22Rv1 (cell line): ENCODE data around the gene NBR1.
"Not testable (repeated sequence)": the region's sequence is repeated elsewhere in the genome, so short reads cannot be mapped to it uniquely, and the experiment has no call there.

Experiments
- ZFX ChIP-seq: fragments of 450-650 bp; IDR thresholded peaks from 2 replicates; pipeline ENCODE4 v1.6.1; 2017; ENCODE audit warnings: antibody characterized with exemption, borderline replicate concordance
- TF ChIP-seq, protein P1 (sequence below): fragments of 450-650 bp; IDR thresholded peaks from 2 replicates; pipeline ENCODE4 v1.5.1; 2017; ENCODE audit warnings: mild to moderate bottlenecking

DNA sequence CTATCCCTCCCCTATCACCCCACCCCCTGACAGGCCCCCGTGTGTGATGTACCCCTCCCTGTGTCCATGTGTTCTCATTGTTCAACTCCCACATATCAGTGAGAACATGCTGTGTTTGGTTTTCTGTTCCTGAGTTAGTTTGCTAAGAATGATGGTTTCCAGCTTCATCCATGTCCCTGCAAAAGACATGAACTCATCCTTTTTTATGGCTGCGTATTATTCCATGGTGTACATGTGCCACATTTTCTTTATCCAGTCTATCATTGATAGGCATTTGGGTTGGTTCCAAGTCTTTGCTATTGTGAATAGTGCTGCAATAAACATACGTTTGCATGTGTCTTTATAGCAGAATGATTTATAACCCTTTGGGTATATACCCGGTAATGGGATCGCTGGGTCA is 15.6 kb downstream of the NBR1 start:
- TF ChIP-seq, protein P1, sequence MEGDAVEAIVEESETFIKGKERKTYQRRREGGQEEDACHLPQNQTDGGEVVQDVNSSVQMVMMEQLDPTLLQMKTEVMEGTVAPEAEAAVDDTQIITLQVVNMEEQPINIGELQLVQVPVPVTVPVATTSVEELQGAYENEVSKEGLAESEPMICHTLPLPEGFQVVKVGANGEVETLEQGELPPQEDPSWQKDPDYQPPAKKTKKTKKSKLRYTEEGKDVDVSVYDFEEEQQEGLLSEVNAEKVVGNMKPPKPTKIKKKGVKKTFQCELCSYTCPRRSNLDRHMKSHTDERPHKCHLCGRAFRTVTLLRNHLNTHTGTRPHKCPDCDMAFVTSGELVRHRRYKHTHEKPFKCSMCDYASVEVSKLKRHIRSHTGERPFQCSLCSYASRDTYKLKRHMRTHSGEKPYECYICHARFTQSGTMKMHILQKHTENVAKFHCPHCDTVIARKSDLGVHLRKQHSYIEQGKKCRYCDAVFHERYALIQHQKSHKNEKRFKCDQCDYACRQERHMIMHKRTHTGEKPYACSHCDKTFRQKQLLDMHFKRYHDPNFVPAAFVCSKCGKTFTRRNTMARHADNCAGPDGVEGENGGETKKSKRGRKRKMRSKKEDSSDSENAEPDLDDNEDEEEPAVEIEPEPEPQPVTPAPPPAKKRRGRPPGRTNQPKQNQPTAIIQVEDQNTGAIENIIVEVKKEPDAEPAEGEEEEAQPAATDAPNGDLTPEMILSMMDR, result not testable (repeated sequence)
- not testable (repeated sequence) for TF ChIP-seq ZFX
